ENCODE data around the gene LIPC.

DNA sequence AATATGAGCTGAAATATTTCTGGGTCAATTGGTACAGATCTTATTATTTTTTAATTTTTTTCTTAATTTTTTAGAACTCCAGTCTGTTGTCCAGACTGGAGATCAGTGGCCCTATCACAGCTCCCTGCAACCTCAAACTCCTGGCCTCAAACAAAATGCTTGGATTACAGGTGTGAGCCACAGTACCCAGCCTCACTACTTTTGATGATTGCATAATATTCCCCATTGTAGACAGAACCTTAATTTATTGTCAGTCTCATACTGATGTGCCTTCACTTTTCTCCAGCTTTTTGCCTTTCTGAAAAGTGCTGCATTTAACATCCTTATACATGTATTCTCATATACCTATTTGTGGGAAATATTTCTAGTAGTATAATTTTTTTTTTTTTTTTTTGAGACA, 144.9 kb downstream of the LIPC start:
- TF ChIP-seq ISL1 (CRISPR knock-in tag; IDR thresholded peaks at IDR 0.05) (no peak), ZFP30 (CRISPR knock-in tag; IDR thresholded peaks at IDR 0.05) (no peak), ZFP3 (CRISPR knock-in tag; IDR thresholded peaks at IDR 0.05) (no peak), RARB (CRISPR knock-in tag; IDR thresholded peaks at IDR 0.05) (no peak), TCF4 (CRISPR knock-in tag; IDR thresholded peaks at IDR 0.05; ENCODE audit: borderline replicate concordance) (no peak), CSDC2 (CRISPR knock-in tag; IDR thresholded peaks at IDR 0.05) (no peak), TOX (CRISPR knock-in tag; IDR thresholded peaks at IDR 0.05; ENCODE audit: borderline replicate concordance) (no peak), ARNTL (CRISPR knock-in tag; IDR thresholded peaks at IDR 0.05; ENCODE audit: borderline replicate concordance, low read depth) (no peak)
- TF ChIP-seq, protein P1, sequence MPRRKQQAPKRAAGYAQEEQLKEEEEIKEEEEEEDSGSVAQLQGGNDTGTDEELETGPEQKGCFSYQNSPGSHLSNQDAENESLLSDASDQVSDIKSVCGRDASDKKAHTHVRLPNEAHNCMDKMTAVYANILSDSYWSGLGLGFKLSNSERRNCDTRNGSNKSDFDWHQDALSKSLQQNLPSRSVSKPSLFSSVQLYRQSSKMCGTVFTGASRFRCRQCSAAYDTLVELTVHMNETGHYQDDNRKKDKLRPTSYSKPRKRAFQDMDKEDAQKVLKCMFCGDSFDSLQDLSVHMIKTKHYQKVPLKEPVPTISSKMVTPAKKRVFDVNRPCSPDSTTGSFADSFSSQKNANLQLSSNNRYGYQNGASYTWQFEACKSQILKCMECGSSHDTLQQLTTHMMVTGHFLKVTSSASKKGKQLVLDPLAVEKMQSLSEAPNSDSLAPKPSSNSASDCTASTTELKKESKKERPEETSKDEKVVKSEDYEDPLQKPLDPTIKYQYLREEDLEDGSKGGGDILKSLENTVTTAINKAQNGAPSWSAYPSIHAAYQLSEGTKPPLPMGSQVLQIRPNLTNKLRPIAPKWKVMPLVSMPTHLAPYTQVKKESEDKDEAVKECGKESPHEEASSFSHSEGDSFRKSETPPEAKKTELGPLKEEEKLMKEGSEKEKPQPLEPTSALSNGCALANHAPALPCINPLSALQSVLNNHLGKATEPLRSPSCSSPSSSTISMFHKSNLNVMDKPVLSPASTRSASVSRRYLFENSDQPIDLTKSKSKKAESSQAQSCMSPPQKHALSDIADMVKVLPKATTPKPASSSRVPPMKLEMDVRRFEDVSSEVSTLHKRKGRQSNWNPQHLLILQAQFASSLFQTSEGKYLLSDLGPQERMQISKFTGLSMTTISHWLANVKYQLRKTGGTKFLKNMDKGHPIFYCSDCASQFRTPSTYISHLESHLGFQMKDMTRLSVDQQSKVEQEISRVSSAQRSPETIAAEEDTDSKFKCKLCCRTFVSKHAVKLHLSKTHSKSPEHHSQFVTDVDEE (CRISPR knock-in tag; IDR thresholded peaks at IDR 0.05) = no peak

Data from SK-N-SH treated with all-trans-retinoic acid at 6 μM for 48 hours (cell line).